ENCODE data around the gene PLEKHG4B.
"Not testable (repeated sequence)": the region's sequence is repeated elsewhere in the genome, so short reads cannot be mapped to it uniquely, and the experiment has no call there.

PLEKHG4B gene

GRCh38 chr5:53381-54174 is 38.4 kb upstream of the PLEKHG4B start:
- no peak for DNase-seq (ENCODE audit: low read depth)
- in situ Hi-C loops (cut with HindIII; ENCODE audit: low sequenced_read_pairs), result no loop called here
- TF ChIP-seq CTCF (IDR thresholded peaks at IDR 0.05; ENCODE audit: low read depth, low read length, missing control alignments), result peak; percentile 7
- peak overlapping the region; percentile 51 for H3K4me3 ChIP-seq (ENCODE audit: low read depth, low read length)

- DNase-seq (ENCODE audit: low read depth), result no peak
- H3K4me3 ChIP-seq (ENCODE audit: low read depth, low read length), result peak overlapping the region; percentile 51
- TF ChIP-seq CTCF (IDR thresholded peaks at IDR 0.05; ENCODE audit: low read depth, low read length, missing control alignments), result no peak
- in situ Hi-C loops (cut with HindIII; ENCODE audit: low sequenced_read_pairs), result no loop called here
Observed at GRCh38 chr5:54175-54730, 37.7 kb upstream of the PLEKHG4B start.

- no peak overlapping the region for H3K4me3 ChIP-seq (ENCODE audit: low read depth, low read length)
- DNase-seq (ENCODE audit: low read depth), result no peak
- no peak for TF ChIP-seq CTCF (IDR thresholded peaks at IDR 0.05; ENCODE audit: low read depth, low read length, missing control alignments)
- in situ Hi-C loops (cut with HindIII; ENCODE audit: low sequenced_read_pairs), result no loop called here
Observed at GRCh38 chr5:54876-55569, 36.9 kb upstream of the PLEKHG4B start.

- H3K4me3 ChIP-seq (ENCODE audit: low read depth, low read length), result no peak overlapping the region
- peak; percentile 23 for DNase-seq (ENCODE audit: low read depth)
- TF ChIP-seq CTCF (IDR thresholded peaks at IDR 0.05; ENCODE audit: low read depth, low read length, missing control alignments), result no peak
- in situ Hi-C loops (cut with HindIII; ENCODE audit: low sequenced_read_pairs), result no loop called here
Observed at GRCh38 chr5:56561-57290, 35.2 kb upstream of the PLEKHG4B start.

GRCh38 chr5:60250-60649 is 31.7 kb upstream of the PLEKHG4B start:
- DNase-seq (ENCODE audit: low read depth); H3K4me3 ChIP-seq (ENCODE audit: low read depth, low read length); in situ Hi-C loops (cut with HindIII; ENCODE audit: low sequenced_read_pairs): not testable (repeated sequence)

- in situ Hi-C loops (cut with HindIII; ENCODE audit: low sequenced_read_pairs), result no loop called here
Observed at GRCh38 chr5:70440-70839, 21.5 kb upstream of the PLEKHG4B start.

GRCh38 chr5:72316-73180 is 19.4 kb upstream of the PLEKHG4B start:
- in situ Hi-C loops (cut with HindIII; ENCODE audit: low sequenced_read_pairs); H3K4me3 ChIP-seq (ENCODE audit: low read depth, low read length); DNase-seq (ENCODE audit: low read depth): not testable (repeated sequence)

More at GRCh38 chr5:70440-70839, 21.5 kb upstream of the PLEKHG4B start:
- TF ChIP-seq CTCF (IDR thresholded peaks at IDR 0.05; ENCODE audit: low read depth, low read length, missing control alignments), result no peak
- H3K4me3 ChIP-seq (ENCODE audit: low read depth, low read length), result no peak overlapping the region
- no peak for DNase-seq (ENCODE audit: low read depth)

- DNase-seq (ENCODE audit: low read depth); in situ Hi-C loops (cut with HindIII; ENCODE audit: low sequenced_read_pairs); H3K4me3 ChIP-seq (ENCODE audit: low read depth, low read length): not testable (repeated sequence)
Observed at GRCh38 chr5:73181-73447, 18.9 kb upstream of the PLEKHG4B start.

Measured in astrocyte of the cerebellum (primary cell).